Tibial nerve (tissue), 4 donors: ENCODE results near the gene CDCP1.

Source experiments
- CTCF ChIP-seq, 5 experiments: fragments of 200-600 bp in 3 of 5; fragments of 450-650 bp in 2 of 5; sonication (generic) in 3 of 5; IDR thresholded peaks; one replicate each; pipeline ENCODE4 v1.5.1; 2016 to 2019; ENCODE audit warnings: antibody characterized with exemption in 5 of 5, mild to moderate bottlenecking in 3 of 5, moderate library complexity in 2 of 5
- EP300 ChIP-seq, 2 donors: sonication (generic); formaldehyde crosslinking; IDR thresholded peaks; one replicate each; pipeline ENCODE4 v1.6.1; 2017; ENCODE audit warnings: antibody characterized with exemption in 2 of 2, mild to moderate bottlenecking in 1 of 2
- POLR2A ChIP-seq, 2 donors: fragments of 450-650 bp; IDR thresholded peaks; one replicate each; pipeline ENCODE4 v1.6.1; 2017; ENCODE audit warnings: antibody characterized with exemption in 2 of 2, mild to moderate bottlenecking in 2 of 2, moderate library complexity in 2 of 2

GRCh38 chr3:45153658-45154437 is 7.7 kb upstream of the CDCP1 start:
- TF ChIP-seq CTCF (IDR thresholded peaks at IDR 0.05): no peak
- TF ChIP-seq POLR2A (IDR thresholded peaks at IDR 0.05): no peak
- no peak for TF ChIP-seq EP300 (IDR thresholded peaks at IDR 0.05)
